Endodermal cell (in vitro differentiated cells): ENCODE results near the gene CX3CL1. TPM values are rescaled to one million over a fixed set of nuclear protein-coding genes. Genes with fewer than 3 reads are reported as not detected.

Source experiments
- DNase-seq: peaks from one replicate; pipeline ENCODE4 v3.0.0-alpha.2; 2017
- H3K27ac ChIP-seq: 2 replicates; pipeline ENCODE4 v1.5.1; 2013; ENCODE audit warnings: mild to moderate bottlenecking, low read depth, low read length, moderate library complexity
- H3K27me3 ChIP-seq: 2 replicates; pipeline ENCODE4 v1.6.1; 2013; ENCODE audit warnings: mild to moderate bottlenecking, low read length, moderate library complexity; ENCODE audit not compliant: insufficient read depth, control insufficient read depth, poor library complexity, severe bottlenecking
- H3K36me3 ChIP-seq: 2 replicates; pipeline ENCODE4 v1.7.0; 2013; ENCODE audit warnings: mild to moderate bottlenecking, low read length, moderate library complexity; ENCODE audit not compliant: control insufficient read depth, insufficient read depth
- H3K4me1 ChIP-seq: one replicate; pipeline ENCODE4 v1.7.0; 2013; ENCODE audit warnings: low read length; ENCODE audit not compliant: control insufficient read depth, insufficient read depth
- H3K4me3 ChIP-seq: 2 replicates; pipeline ENCODE4 v1.5.1; 2013; ENCODE audit warnings: mild to moderate bottlenecking, low read length, moderate library complexity
- H3K9ac ChIP-seq: 2 replicates; pipeline ENCODE4 v1.6.1; 2013; ENCODE audit warnings: mild to moderate bottlenecking, low read length, moderate library complexity; ENCODE audit not compliant: poor library complexity, severe bottlenecking; ENCODE audit errors: extremely low read depth
- H3K9me3 ChIP-seq: 2 replicates; pipeline ENCODE4 v1.6.1; 2013; ENCODE audit warnings: mild to moderate bottlenecking, low read length, moderate library complexity; ENCODE audit not compliant: control insufficient read depth
- H3K27ac Mint-ChIP-seq: 2 replicates; pipeline ENCODE4 v1.8.0; 2020; ENCODE audit warnings: mixed read lengths
- H3K27me3 Mint-ChIP-seq: 2 replicates; pipeline ENCODE4 v1.8.0; 2021; ENCODE audit warnings: mild to moderate bottlenecking, mixed read lengths; ENCODE audit not compliant: insufficient read depth
- H3K36me3 Mint-ChIP-seq: 2 replicates; pipeline ENCODE4 v1.8.0; 2020; ENCODE audit warnings: low read depth, mixed read lengths
- H3K4me1 Mint-ChIP-seq: 2 replicates; pipeline ENCODE4 v1.8.0; 2020; ENCODE audit warnings: mixed read lengths
- H3K4me3 Mint-ChIP-seq: 2 replicates; pipeline ENCODE4 v1.8.0; 2020; ENCODE audit warnings: mild to moderate bottlenecking, moderate library complexity, mixed read lengths
- H3K9me3 Mint-ChIP-seq: 2 replicates; pipeline ENCODE4 v1.8.0; 2020; ENCODE audit warnings: mild to moderate bottlenecking, mixed read lengths
- CTCF ChIP-seq: fragments of 200-600 bp; sonication (generic); conservative IDR thresholded peaks from 2 replicates; pipeline ENCODE4 v1.5.0; 2021; ENCODE audit warnings: antibody characterized with exemption, mild to moderate bottlenecking
- WGBS, 2 experiments: methylation state at CpG; one replicate each; pipeline versions ENCODE4 v1.1.5 to v1.1.7; 2013; ENCODE audit warnings: missing lambda C conversion rate in 2 of 2, mixed read lengths in 1 of 2; ENCODE audit not compliant: insufficient coverage in 1 of 2, insufficient read length in 1 of 2; 5-methylcytosine and 5-hydroxymethylcytosine counted together
- total RNA-seq, 2 donors: library from RNA; stranded (reverse); fragmentation: NEBNext Ultra II Directional in 1 of 2; extraction: Animal tissue kit (Norgen Biotek cat#: 25700) in 1 of 2; gene quantifications; 2 replicates in 1 of 2; 3 replicates in 1 of 2; pipeline ENCODE4 v1.2.1, GENCODE V29; 2021

CX3CL1 gene
- total RNA-seq, 2 donors from 2014 or later: 0.18 to 1.0 TPM

- Mint-ChIP-seq H3K9me3 (no peaks in the 10 kb centered on the region), H3K27me3 (peaks cover 16% of the 10 kb centered on the region), H3K4me1 (no peaks in the 10 kb centered on the region), H3K27ac (no peak overlapping the region), H3K4me3 (no peak overlapping the region), H3K36me3 (no peaks in the 10 kb centered on the region)
- no peaks in the 10 kb centered on the region for H3K9me3 ChIP-seq
- H3K4me3 ChIP-seq: no peak overlapping the region
- H3K27ac ChIP-seq: no peak overlapping the region
- H3K9ac ChIP-seq: no peak overlapping the region
- TF ChIP-seq CTCF: no peak
- peaks cover 5% of the 10 kb centered on the region for H3K27me3 ChIP-seq
- H3K36me3 ChIP-seq: no peaks in the 10 kb centered on the region
- no peaks in the 10 kb centered on the region for H3K4me1 ChIP-seq
- 91% methylated on average over 4 to 6 of the region's 6 CpGs for WGBS, 2 experiments
- DNase-seq: no peak
Observed at GRCh38 chr16:57347858-57348257, 24.4 kb upstream of the CX3CL1 start.

GRCh38 chr16:57348327-57348726 lies 24.0 kb upstream of the CX3CL1 start:
- Histone ChIP-seq H3K9ac (no peak overlapping the region), H3K4me3 (no peak overlapping the region), H3K4me1 (no peaks in the 10 kb centered on the region), H3K36me3 (no peaks in the 10 kb centered on the region), H3K27ac (no peak overlapping the region), H3K9me3 (no peaks in the 10 kb centered on the region), H3K27me3 (peaks cover 5% of the 10 kb centered on the region)
- TF ChIP-seq CTCF: no peak
- WGBS, 2 experiments: 76 to 91% methylated on average over 2 of the region's 2 CpGs
- Mint-ChIP-seq H3K27ac (no peak overlapping the region), H3K27me3 (peaks cover 16% of the 10 kb centered on the region), H3K9me3 (no peaks in the 10 kb centered on the region), H3K4me1 (no peaks in the 10 kb centered on the region), H3K36me3 (no peaks in the 10 kb centered on the region), H3K4me3 (no peak overlapping the region)
- DNase-seq: no peak

- H3K27me3 Mint-ChIP-seq: peaks cover 16% of the 10 kb centered on the region
- no peak overlapping the region for H3K4me3 Mint-ChIP-seq
- H3K36me3 Mint-ChIP-seq: no peaks in the 10 kb centered on the region
- Histone ChIP-seq H3K36me3 (no peaks in the 10 kb centered on the region), H3K4me3 (no peak overlapping the region), H3K27me3 (peaks cover 5% of the 10 kb centered on the region), H3K9ac (no peak overlapping the region), H3K4me1 (no peaks in the 10 kb centered on the region), H3K27ac (no peak overlapping the region), H3K9me3 (no peaks in the 10 kb centered on the region)
- H3K27ac Mint-ChIP-seq: no peak overlapping the region
- no peak for TF ChIP-seq CTCF
- 80 to 82% methylated on average over 9 to 14 of the region's 14 CpGs for WGBS, 2 experiments
- H3K4me1 Mint-ChIP-seq: no peaks in the 10 kb centered on the region
- no peaks in the 10 kb centered on the region for H3K9me3 Mint-ChIP-seq
- no peak for DNase-seq
Observed at GRCh38 chr16:57349212-57350031, 22.9 kb upstream of the CX3CL1 start.
